ENCODE measurements around the gene SMPD2. TPM values are rescaled to one million over a fixed set of nuclear protein-coding genes. Genes with fewer than 3 reads are reported as not detected.

Gene SMPD2
- total and polyA plus RNA-seq, 7 donors = 2.1 to 9.6 (median 4.4) TPM

DNA sequence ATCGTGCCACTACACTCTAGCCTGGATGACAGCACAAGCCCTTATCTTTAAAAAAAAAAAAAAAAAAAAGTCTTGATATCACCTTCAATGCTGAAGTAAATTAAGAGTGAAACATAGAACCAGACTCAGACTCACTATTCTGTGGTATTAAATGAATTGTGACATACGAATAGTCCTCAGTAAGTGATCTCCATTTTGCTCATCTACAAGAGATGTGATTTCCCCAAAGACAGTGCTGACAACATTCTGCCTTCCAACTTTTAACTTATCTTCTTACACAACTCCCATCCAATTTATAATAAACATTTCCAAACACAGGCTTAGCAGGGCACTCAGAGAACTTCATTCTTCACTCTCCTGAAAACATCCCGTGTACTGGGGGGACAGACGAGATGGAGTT lies 34.5 kb downstream of the SMPD2 start:
- 93 to 95% (median 95%) methylated on average over 4 of the region's 4 CpGs for WGBS, 3 donors
- DNase-seq (no peak), ATAC-seq (no peak)
- Histone ChIP-seq H3K36me3 (ENCODE audit: insufficient read depth in 1 of 2, low read depth in 1 of 2) (peaks cover 10 to 87% of the 10 kb centered on the region in 2 donors), H3K4me3 (no peak overlapping the region), H3K4me1 (peaks cover 15% of the 10 kb centered on the region), H3K27ac (no peak overlapping the region), H3K27me3 (ENCODE audit: insufficient read depth in 3 of 3, low read length in 2 of 3) (no peaks in the 10 kb centered on the region), H3K9me3 (no peaks in the 10 kb centered on the region)
- intact Hi-C loops (cut with DNase I) = no loop called here
- no peak for TF ChIP-seq CTCF (IDR thresholded peaks at IDR 0.05)

DNA sequence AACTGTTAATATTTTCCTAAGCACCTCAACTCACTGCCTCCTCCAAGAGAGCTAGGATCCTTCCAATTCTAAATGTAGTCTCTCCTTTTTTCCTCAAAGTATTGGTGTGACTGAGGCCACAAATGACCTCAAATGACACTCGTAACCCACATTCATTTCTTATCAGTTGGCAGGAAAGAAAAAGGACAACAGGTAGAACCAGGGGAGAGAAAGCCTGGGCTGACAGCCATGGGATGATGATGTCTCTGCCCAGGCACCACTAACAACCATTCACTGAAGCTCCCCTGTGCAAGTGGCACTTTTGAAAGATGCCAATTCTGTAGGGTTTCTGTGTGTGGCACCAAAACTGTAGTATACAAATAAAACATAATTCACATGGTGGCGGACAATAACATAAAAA lies 35.1 kb downstream of the SMPD2 start:
- no peak for ATAC-seq
- Histone ChIP-seq H3K36me3 (ENCODE audit: insufficient read depth in 1 of 2, low read depth in 1 of 2) (peaks cover 10 to 85% of the 10 kb centered on the region in 2 donors), H3K4me3 (no peak overlapping the region), H3K9me3 (no peaks in the 10 kb centered on the region), H3K27ac (no peak overlapping the region), H3K4me1 (peaks cover 22% of the 10 kb centered on the region), H3K27me3 (ENCODE audit: insufficient read depth in 3 of 3, low read length in 2 of 3) (no peaks in the 10 kb centered on the region)
- 92 to 100% (median 98%) methylated on average over 2 of the region's 2 CpGs for WGBS, 3 donors
- no peak for TF ChIP-seq CTCF (IDR thresholded peaks at IDR 0.05)
- intact Hi-C loops (cut with DNase I) = no loop called here
- DNase-seq = no peak

DNA sequence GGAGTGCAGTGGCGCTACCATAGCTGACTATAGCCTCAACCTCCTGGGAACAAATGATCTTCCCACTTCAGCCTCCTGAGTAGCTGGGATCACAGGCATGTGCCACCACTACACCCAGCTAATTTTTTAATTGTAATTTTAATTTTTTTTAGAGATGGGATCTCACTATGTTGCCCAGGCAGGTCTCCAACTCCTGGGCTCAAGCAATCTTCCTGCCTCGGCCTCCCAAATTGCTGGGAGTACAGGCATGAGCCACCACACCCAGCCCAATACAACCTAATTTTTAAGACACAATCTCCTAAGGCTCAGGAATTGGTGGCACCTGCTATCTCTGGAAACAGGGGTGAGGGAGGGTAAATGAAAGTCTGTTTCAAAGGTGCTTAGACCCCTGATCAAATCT lies 36.7 kb downstream of the SMPD2 start:
- Histone ChIP-seq H3K4me1 (peaks cover 37% of the 10 kb centered on the region), H3K27ac (no peak overlapping the region), H3K36me3 (ENCODE audit: insufficient read depth in 1 of 2, low read depth in 1 of 2) (peaks cover 14 to 83% of the 10 kb centered on the region in 2 donors), H3K27me3 (ENCODE audit: insufficient read depth in 3 of 3, low read length in 2 of 3) (no peaks in the 10 kb centered on the region), H3K4me3 (no peak overlapping the region), H3K9me3 (no peaks in the 10 kb centered on the region)
- DNase-seq = no peak
- 95 to 98% (median 97%) methylated on average over 2 of the region's 2 CpGs for WGBS, 3 donors
- intact Hi-C loops (cut with DNase I) = no loop called here
- TF ChIP-seq CTCF (IDR thresholded peaks at IDR 0.05) = no peak
- ATAC-seq = no peak

- H3K4me3 ChIP-seq = no peak overlapping the region
- peaks cover 38% of the 10 kb centered on the region for H3K4me1 ChIP-seq
- H3K9me3 ChIP-seq = no peaks in the 10 kb centered on the region
- DNase-seq (no peak), ATAC-seq (no peak)
- no peaks in the 10 kb centered on the region for H3K27me3 ChIP-seq (ENCODE audit: insufficient read depth in 3 of 3, low read length in 2 of 3)
- H3K27ac ChIP-seq = no peak overlapping the region
- TF ChIP-seq CTCF (IDR thresholded peaks at IDR 0.05) = no peak
- intact Hi-C loops (cut with DNase I) = no loop called here
- H3K36me3 ChIP-seq (ENCODE audit: insufficient read depth in 1 of 2, low read depth in 1 of 2) = peaks cover 14 to 78% of the 10 kb centered on the region in 2 donors
- WGBS, 3 donors = 46 to 61% (median 58%) methylated on average over 2 of the region's 2 CpGs
Observed at GRCh38 chr6:109477725-109478124, 37.2 kb downstream of the SMPD2 start.

DNA sequence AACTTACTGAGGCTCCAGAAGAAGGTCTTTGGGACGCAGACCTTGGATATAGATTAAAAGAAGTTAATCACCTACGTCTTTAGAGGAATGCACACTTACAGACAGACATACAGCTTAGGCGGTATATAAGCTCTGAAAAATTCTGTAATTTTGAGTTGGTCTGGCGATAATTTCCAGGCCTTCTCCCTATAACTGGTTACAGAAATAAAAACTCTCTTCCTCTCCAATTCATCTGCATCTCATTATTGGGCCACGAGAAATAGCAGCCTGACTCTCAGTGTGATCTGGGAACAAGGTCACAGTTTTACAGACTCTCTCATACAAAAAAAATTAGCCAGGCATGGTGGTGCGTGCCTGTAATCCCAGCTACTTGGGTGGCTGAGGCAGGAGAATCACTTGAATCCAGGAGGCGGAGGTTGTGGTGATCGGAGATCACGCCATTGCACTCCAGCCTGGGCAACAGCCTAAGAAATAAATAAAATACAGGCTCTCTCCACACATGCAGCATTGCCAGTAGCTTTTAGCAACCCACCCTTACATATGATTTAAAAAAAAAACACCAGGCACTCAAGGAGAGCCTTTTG lies 37.8 kb downstream of the SMPD2 start:
- no peak for TF ChIP-seq CTCF (IDR thresholded peaks at IDR 0.05)
- Histone ChIP-seq H3K27me3 (ENCODE audit: insufficient read depth in 3 of 3, low read length in 2 of 3) (no peaks in the 10 kb centered on the region), H3K4me3 (no peak overlapping the region), H3K4me1 (peaks cover 38% of the 10 kb centered on the region), H3K27ac (no peak overlapping the region), H3K36me3 (ENCODE audit: insufficient read depth in 1 of 2, low read depth in 1 of 2) (peaks cover 10 to 72% of the 10 kb centered on the region in 2 donors), H3K9me3 (no peaks in the 10 kb centered on the region)
- ATAC-seq (no peak), DNase-seq (no peak)
- intact Hi-C loops (cut with DNase I) = no loop called here
- 79 to 93% (median 88%) methylated on average over 9 of the region's 9 CpGs for WGBS, 3 donors

All from psoas muscle (tissue), 8 donors.